AG04450 (cell line): Measurements from ENCODE around the gene CNP. TPM values are rescaled to one million over a fixed set of nuclear protein-coding genes. Genes with fewer than 3 reads are reported as not detected.

Experiments
- CTCF ChIA-PET: fragments of 300-600, 350-600 bp; formaldehyde crosslinking; extraction: SDS; loops from one replicate; lab custom pipeline; 2022; ENCODE audit warnings: antibody characterized with exemption, inconsistent platforms; lab: Charles Lee
- POLR2A ChIA-PET: fragments of 350-600 bp; formaldehyde crosslinking; extraction: SDS; loops from one replicate; lab custom pipeline; 2021; ENCODE audit warnings: antibody characterized with exemption, inconsistent platforms; lab: Yijun Ruan, JAX
- DNase-seq: peaks from one replicate; pipeline ENCODE4 v3.0.0-alpha.2; 2011; ENCODE audit warnings: low read depth, low spot score
- H3K27ac ChIP-seq: one replicate; pipeline ENCODE4 v1.5.1; 2012; ENCODE audit warnings: low read depth, low read length, control low read depth
- H3K27me3 ChIP-seq: one replicate; pipeline ENCODE4 v1.6.0; 2012; ENCODE audit warnings: low read length; ENCODE audit not compliant: control insufficient read depth, insufficient read depth
- H3K4me3 ChIP-seq: 2 replicates; pipeline ENCODE4 v1.5.1; 2011; ENCODE audit warnings: mild to moderate bottlenecking, low read depth, low read length, control low read depth
- H3K9me3 ChIP-seq: 2 replicates; pipeline ENCODE4 v1.5.1; 2012; ENCODE audit warnings: low read length; ENCODE audit not compliant: control insufficient read depth, insufficient read depth
- CTCF ChIP-seq: IDR thresholded peaks from 2 replicates; pipeline ENCODE4 v1.5.1; 2011; ENCODE audit warnings: low read depth, low read length, control low read depth, inconsistent platforms
- polyA plus RNA-seq: library from polyadenylated mRNA; depleted of rRNA; stranded (reverse); fragments of >200 nt; gene quantifications from 2 replicates; pipeline ENCODE4 v1.2.3, GENCODE V29; 2011

Gene CNP
- polyA plus RNA-seq, 1 experiment = 53.0 TPM

- Histone ChIP-seq H3K9me3 (peaks cover 7% of the 10 kb centered on the region; the same call in 1 of the 2 replicates), H3K4me3 (no peak overlapping the region), H3K27ac (no peak overlapping the region), H3K27me3 (no peaks in the 10 kb centered on the region)
- TF ChIP-seq CTCF = no peak
- ChIA-PET CTCF (interaction anchor here (1.2 kb wide), 1 partner anchor 129 kb away, joined by 3 read pairs; no protein-coding TSS in a partner anchor), POLR2A (no interaction called here)
- DNase-seq = no peak
Measured at GRCh38 chr17:41971721-41972523, 5.3 kb downstream of the CNP start.

- no peak overlapping the region for H3K4me3 ChIP-seq
- H3K9me3 ChIP-seq = peaks cover 6% of the 10 kb centered on the region; the same call in 1 of the 2 replicates
- H3K27ac ChIP-seq = peak overlapping the region; percentile 11
- TF ChIP-seq CTCF = no peak
- no peak for DNase-seq
- CTCF ChIA-PET = interaction anchor here (1.2 kb wide), 1 partner anchor 128 kb away, joined by 3 read pairs; no protein-coding TSS in a partner anchor
- POLR2A ChIA-PET = interaction anchor here (0.6 kb wide), 1 partner anchor 171 kb away, joined by 3 read pairs; no protein-coding TSS in a partner anchor
- H3K27me3 ChIP-seq = no peaks in the 10 kb centered on the region
Measured at GRCh38 chr17:41972571-41973407, 6.2 kb downstream of the CNP start.

- CTCF ChIA-PET = no interaction called here
- POLR2A ChIA-PET = no interaction called here
Measured at GRCh38 chr17:41973408-41973811, 6.8 kb downstream of the CNP start.

GRCh38 chr17:41974031-41974430, 7.4 kb downstream of the CNP start:
- ChIA-PET CTCF (no interaction called here), POLR2A (interaction anchor here (0.7 kb wide), 1 partner anchor 114 kb away, joined by 6 read pairs; no protein-coding TSS in a partner anchor)
- no peak for DNase-seq
- H3K27ac ChIP-seq = no peak overlapping the region
- no peaks in the 10 kb centered on the region for H3K27me3 ChIP-seq
- H3K4me3 ChIP-seq = no peak overlapping the region
- no peaks in the 10 kb centered on the region for H3K9me3 ChIP-seq
- no peak for TF ChIP-seq CTCF

More at GRCh38 chr17:41973408-41973811, 6.8 kb downstream of the CNP start:
- no peaks in the 10 kb centered on the region for H3K27me3 ChIP-seq
- TF ChIP-seq CTCF = no peak
- no peak for DNase-seq
- peak overlapping the region; percentile 11 for H3K27ac ChIP-seq
- H3K9me3 ChIP-seq = peaks cover under 1% of the 10 kb centered on the region; the same call in 1 of the 2 replicates
- H3K4me3 ChIP-seq = no peak overlapping the region
